K562 (cell line): Measurements from ENCODE around the gene MYRIP. TPM values are rescaled to one million over a fixed set of nuclear protein-coding genes. Genes with fewer than 3 reads are reported as not detected.

ENCODE experiments used
- CREM ChIP-seq: IDR thresholded peaks from 2 replicates; pipeline ENCODE4 v1.6.1; 2014; ENCODE audit warnings: antibody characterized with exemption, low read depth
- CTBP1 ChIP-seq: fragments of 450-650 bp; IDR thresholded peaks from 2 replicates; pipeline ENCODE4 v1.6.1; 2016; ENCODE audit warnings: borderline replicate concordance
- CTCF ChIP-seq, 3 experiments: IDR thresholded peaks in 2 of 3; conservative IDR thresholded peaks in 1 of 3; 2 replicates each; pipeline ENCODE4 v1.5.1; 2011 to 2012; ENCODE audit warnings: low read length in 3 of 3, mild to moderate bottlenecking in 3 of 3, control low read depth in 2 of 3, improper control_type of control experiment in 1 of 3, inconsistent platforms in 1 of 3, low read depth in 1 of 3, mixed read lengths in 1 of 3, moderate library complexity in 1 of 3; ENCODE audit not compliant: insufficient read depth in 2 of 3
- CXXC5 ChIP-seq: fragments of 250-450 bp; sonication (Bioruptor Pico); IDR thresholded peaks from 2 replicates; pipeline ENCODE4 v1.8.0; 2022; ENCODE audit warnings: inconsistent platforms, mild to moderate bottlenecking, moderate library complexity
- HDAC8 ChIP-seq: fragments of 450-650 bp; IDR thresholded peaks from 2 replicates; pipeline ENCODE4 v1.6.1; 2016; ENCODE audit warnings: mild to moderate bottlenecking, missing genetic modification characterization, moderate library complexity, missing compliant biosample characterization
- HMGN3 ChIP-seq: IDR thresholded peaks from 2 replicates; pipeline ENCODE4 v1.6.1; 2011; ENCODE audit warnings: borderline replicate concordance, low read depth, mild to moderate bottlenecking, mixed read lengths, low read length; ENCODE audit not compliant: insufficient read length; ENCODE audit errors: extremely low read depth
- MGA ChIP-seq: fragments of 450-650 bp; IDR thresholded peaks from 2 replicates; pipeline ENCODE4 v1.6.1; 2016; ENCODE audit warnings: mild to moderate bottlenecking, moderate library complexity
- PYGO2 ChIP-seq: fragments of 450-650 bp; IDR thresholded peaks from 2 replicates; pipeline ENCODE4 v1.6.1; 2016; ENCODE audit warnings: mild to moderate bottlenecking, missing genetic modification characterization, moderate library complexity, missing compliant biosample characterization
- RBM25 ChIP-seq: fragments of 200-400 bp; formaldehyde crosslinking; IDR thresholded peaks from 2 replicates; pipeline ENCODE4 v1.6.1; 2018; ENCODE audit warnings: low read length, low read depth, moderate library complexity; ENCODE audit not compliant: severe bottlenecking
- ZBTB33 ChIP-seq: sonication (generic); formaldehyde crosslinking; IDR thresholded peaks from 2 replicates; pipeline ENCODE4 v1.8.1; 2023; ENCODE audit warnings: mild to moderate bottlenecking, missing genetic modification reagents
- ZNF282 ChIP-seq: sonication (generic); formaldehyde crosslinking; IDR thresholded peaks from 2 replicates; pipeline ENCODE4 v1.8.1; 2023; ENCODE audit warnings: missing genetic modification reagents
- polyA plus RNA-seq, 8 experiments: library from polyadenylated mRNA; depleted of rRNA in 4 of 8; stranded (reverse) in 5 of 8; unstranded in 3 of 8; fragments of >200 nt; fragmentation: Nextera tagmentation in 2 of 8; fragmentation: Illumina TruSeq in 1 of 8; extraction: Ambion mirVana in 2 of 8; extraction: Trizol in 1 of 8; gene quantifications; 2 replicates each; pipeline versions ENCODE4 v1.2.1 to v1.2.3, GENCODE V29; 2011 to 2014; ENCODE audit warnings: inconsistent platforms in 1 of 8, missing spikeins in 1 of 8
- total RNA-seq, 7 experiments: library from RNA; depleted of rRNA in 6 of 7; stranded (reverse); fragments of >200 nt in 6 of 7; fragmentation: Illumina TruSeq in 2 of 7; extraction: Trizol in 2 of 7; gene quantifications; 2 replicates each; pipeline versions ENCODE4 v1.2.1 to v1.2.3, GENCODE V29; 2011 to 2021; ENCODE audit warnings: low replicate concordance in 1 of 7

MYRIP gene
- total and polyA plus RNA-seq, 9 of the 15 experiments (the other 6 are each of a cell fraction or from before 2014, with no cell fraction given), result 0.03 to 0.12 TPM; not detected in 7

- peak; percentile 59 for TF ChIP-seq MGA
- peak; percentile 76 for TF ChIP-seq RBM25
- TF ChIP-seq CTCF (IDR thresholded peaks at IDR 0.05 in 2 of 3, conservative IDR thresholded peaks at IDR 0.05 in 1 of 3; ENCODE audit: insufficient read depth in 2 of 3, low read depth in 1 of 3, low read length in 3 of 3), result peak in 2 of 3 experiments; percentile 20 to 40; a peak in 3 of 6 replicates
- TF ChIP-seq CTBP1, result peak; percentile 53; the same call in 1 of the 2 replicates
- peak; percentile 85 for TF ChIP-seq CXXC5
- TF ChIP-seq ZBTB33, result peak; percentile 52; the same call in 1 of the 2 replicates
- TF ChIP-seq CREM, result peak; percentile 28; the same call in 1 of the 2 replicates
- TF ChIP-seq PYGO2 (tag), result no peak
- peak; percentile 19 for TF ChIP-seq HMGN3
- peak; percentile 22; the same call in 1 of the 2 replicates for TF ChIP-seq ZNF282
- TF ChIP-seq HDAC8 (tag), result no peak
Observed at GRCh38 chr3:39809181-39809994, at the start of gene MYRIP (continued).
